ENCODE data around the gene ENDOU.

GRCh38 chr12:47768323-47768811 lies 43.1 kb upstream of the ENDOU start:
- TF ChIP-seq, protein P1, sequence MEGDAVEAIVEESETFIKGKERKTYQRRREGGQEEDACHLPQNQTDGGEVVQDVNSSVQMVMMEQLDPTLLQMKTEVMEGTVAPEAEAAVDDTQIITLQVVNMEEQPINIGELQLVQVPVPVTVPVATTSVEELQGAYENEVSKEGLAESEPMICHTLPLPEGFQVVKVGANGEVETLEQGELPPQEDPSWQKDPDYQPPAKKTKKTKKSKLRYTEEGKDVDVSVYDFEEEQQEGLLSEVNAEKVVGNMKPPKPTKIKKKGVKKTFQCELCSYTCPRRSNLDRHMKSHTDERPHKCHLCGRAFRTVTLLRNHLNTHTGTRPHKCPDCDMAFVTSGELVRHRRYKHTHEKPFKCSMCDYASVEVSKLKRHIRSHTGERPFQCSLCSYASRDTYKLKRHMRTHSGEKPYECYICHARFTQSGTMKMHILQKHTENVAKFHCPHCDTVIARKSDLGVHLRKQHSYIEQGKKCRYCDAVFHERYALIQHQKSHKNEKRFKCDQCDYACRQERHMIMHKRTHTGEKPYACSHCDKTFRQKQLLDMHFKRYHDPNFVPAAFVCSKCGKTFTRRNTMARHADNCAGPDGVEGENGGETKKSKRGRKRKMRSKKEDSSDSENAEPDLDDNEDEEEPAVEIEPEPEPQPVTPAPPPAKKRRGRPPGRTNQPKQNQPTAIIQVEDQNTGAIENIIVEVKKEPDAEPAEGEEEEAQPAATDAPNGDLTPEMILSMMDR (IDR thresholded peaks at IDR 0.05): no peak
- TF ChIP-seq POLR2A (IDR thresholded peaks at IDR 0.05) (no peak), POLR2AphosphoS5 (IDR thresholded peaks at IDR 0.05) (no peak)
